GM12875 (cell line): ENCODE results near the gene FRMD8.

Experiments
- H3K4me3 ChIP-seq: one replicate; pipeline ENCODE4 v1.5.1; 2011; ENCODE audit warnings: low read depth, low read length, control low read depth
- CTCF ChIP-seq: IDR thresholded peaks from 2 replicates; pipeline ENCODE4 v1.5.1; 2011; ENCODE audit warnings: low read depth, mild to moderate bottlenecking, control low read depth, inconsistent platforms, low read length, moderate library complexity, borderline replicate concordance; ENCODE audit not compliant: insufficient read depth

Gene FRMD8

GRCh38 chr11:65380460-65381119 lies 5.8 kb upstream of the FRMD8 start:
- no peak overlapping the region for H3K4me3 ChIP-seq

GRCh38 chr11:65381716-65382032 lies 4.8 kb upstream of the FRMD8 start:
- TF ChIP-seq CTCF: no peak
- peak overlapping the region; percentile 57 for H3K4me3 ChIP-seq

More at GRCh38 chr11:65380460-65381119, 5.8 kb upstream of the FRMD8 start:
- 0 out of 2 replicates have a peak, but pooled peaks have one; percentile 6 for TF ChIP-seq CTCF

GRCh38 chr11:65382033-65382803 lies 4.2 kb upstream of the FRMD8 start, which contains the start of gene SLC25A45:
SLC25A45 (minus strand) TSS chr11:65382646; CDS start chr11:65381951, 695 bp downstream.
- peak within 1 kb of the TSS; percentile 57 for H3K4me3 ChIP-seq
- peak; percentile 76 for TF ChIP-seq CTCF

GRCh38 chr11:65382804-65383368 lies 3.6 kb upstream of the FRMD8 start:
- TF ChIP-seq CTCF: no peak
- H3K4me3 ChIP-seq: peak overlapping the region; percentile 57

- no peak for TF ChIP-seq CTCF
- H3K4me3 ChIP-seq: no peak overlapping the region
These were observed 2.7 kb upstream of the FRMD8 start for GRCh38 chr11:65383778-65384177.

GRCh38 chr11:65384301-65384889 lies 2.0 kb upstream of the FRMD8 start:
- H3K4me3 ChIP-seq: no peak overlapping the region
- no peak for TF ChIP-seq CTCF

- H3K4me3 ChIP-seq: no peak overlapping the region
- TF ChIP-seq CTCF: no peak
These were observed 2.3 kb downstream of the FRMD8 start for GRCh38 chr11:65388731-65389130.
